ENCODE results near the gene CARD11.

- TF ChIP-seq CTCF (IDR thresholded peaks at IDR 0.05) (no peak), POLR2A (IDR thresholded peaks at IDR 0.05) (no peak)
Observed at GRCh38 chr7:2870471-2870931, 173.2 kb downstream of the CARD11 start.

All from testis (tissue), 2 donors.